Right forelimb (tissue), 1 donor: ENCODE results near the gene RPS18.
"Not testable (repeated sequence)": the region's sequence is repeated elsewhere in the genome, so short reads cannot be mapped to it uniquely, and the experiment has no call there.

Experiments
- DNase-seq: peaks from one replicate; pipeline ENCODE4 v3.0.0-alpha.2; 2018

Gene RPS18

GRCh38 chr6:33273129-33273923 is 1.5 kb downstream of the RPS18 start:
- DNase-seq = no peak

- DNase-seq = no peak
These were observed 2.3 kb downstream of the RPS18 start for GRCh38 chr6:33273924-33274902.

GRCh38 chr6:33275795-33276580 is 4.1 kb downstream of the RPS18 start:
- not testable (repeated sequence) for DNase-seq

- no peak for DNase-seq
These were observed 4.6 kb downstream of the RPS18 start for GRCh38 chr6:33276581-33276863.

GRCh38 chr6:33276864-33277662 is 5.2 kb downstream of the RPS18 start, which contains the start of gene B3GALT4:
B3GALT4 (plus strand) TSS chr6:33277123; CDS start chr6:33277420, 297 bp downstream.
- DNase-seq = peak; percentile 86

GRCh38 chr6:33277663-33278391 is 6.0 kb downstream of the RPS18 start:
- no peak for DNase-seq

GRCh38 chr6:33278392-33278741 is 6.5 kb downstream of the RPS18 start:
- DNase-seq = no peak

- DNase-seq = no peak
These were observed 6.9 kb downstream of the RPS18 start for GRCh38 chr6:33278810-33279209.

- DNase-seq = no peak
These were observed 7.4 kb downstream of the RPS18 start for GRCh38 chr6:33279257-33279695.

GRCh38 chr6:33279971-33280511 is 8.2 kb downstream of the RPS18 start:
- no peak for DNase-seq

- DNase-seq = no peak
These were observed 8.7 kb downstream of the RPS18 start for GRCh38 chr6:33280539-33280938.

- not testable (repeated sequence) for DNase-seq
These were observed 13.3 kb downstream of the RPS18 start for GRCh38 chr6:33285214-33285613.

GRCh38 chr6:33286946-33287914 is 15.4 kb downstream of the RPS18 start:
- DNase-seq = no peak

GRCh38 chr6:33288141-33288920 is 16.5 kb downstream of the RPS18 start:
- DNase-seq = no peak

- peak; percentile 91 for DNase-seq
These were observed 17.3 kb downstream of the RPS18 start, which contains the start of the genes PFDN6 and WDR46 for GRCh38 chr6:33288921-33289783. PFDN6 (plus strand) TSS chr6:33289601; CDS start chr6:33289857, 256 bp downstream. WDR46 (minus strand) TSS chr6:33289239; CDS start chr6:33289170, 69 bp downstream.

- DNase-seq = no peak
These were observed 18.0 kb downstream of the RPS18 start for GRCh38 chr6:33289784-33290315.

- DNase-seq = no peak
These were observed 18.6 kb downstream of the RPS18 start for GRCh38 chr6:33290459-33290858.
